NCI-H526 treated with DMSO at 0.1 percent for 48 hours (cell line): ENCODE data around the gene NPPC.
"Not testable (repeated sequence)": the region's sequence is repeated elsewhere in the genome, so short reads cannot be mapped to it uniquely, and the experiment has no call there.

ENCODE experiments used
- DNase-seq: peaks from one replicate; lab custom pipeline; 2025; lab: John Stamatoyannopoulos, UW

The NPPC gene

GRCh38 chr2:231886071-231886681 lies 40.0 kb downstream of the NPPC start:
- DNase-seq: no peak

- no peak for DNase-seq
These were observed 41.6 kb downstream of the NPPC start for GRCh38 chr2:231884438-231885140.

GRCh38 chr2:231883468-231883881 lies 42.7 kb downstream of the NPPC start:
- DNase-seq: no peak

- DNase-seq: no peak
These were observed 43.5 kb downstream of the NPPC start for GRCh38 chr2:231882646-231883045.

GRCh38 chr2:231880371-231880770 lies 45.8 kb downstream of the NPPC start:
- DNase-seq: not testable (repeated sequence)

GRCh38 chr2:231879216-231879615 lies 47.0 kb downstream of the NPPC start:
- no peak for DNase-seq

GRCh38 chr2:231877533-231878456 lies 48.4 kb downstream of the NPPC start:
- no peak for DNase-seq

GRCh38 chr2:231874944-231875343 lies 51.3 kb downstream of the NPPC start:
- no peak for DNase-seq
